ENCODE data around the gene RNF43. TPM values are rescaled to one million over a fixed set of nuclear protein-coding genes. Genes with fewer than 3 reads are reported as not detected.

RNF43 gene
- not detected in 2 replicates for polyA plus RNA-seq
- not detected in 2 replicates for polyA minus RNA-seq

GRCh38 chr17:58417300-58418092 lies at the start of gene RNF43:
Gene RNF43 (minus strand): TSS chr17:58417534. CDS start chr17:58415577, 1,957 bp downstream.
- no peaks in the 10 kb centered on the region for H4K20me1 ChIP-seq (ENCODE audit: insufficient read depth)

DNA sequence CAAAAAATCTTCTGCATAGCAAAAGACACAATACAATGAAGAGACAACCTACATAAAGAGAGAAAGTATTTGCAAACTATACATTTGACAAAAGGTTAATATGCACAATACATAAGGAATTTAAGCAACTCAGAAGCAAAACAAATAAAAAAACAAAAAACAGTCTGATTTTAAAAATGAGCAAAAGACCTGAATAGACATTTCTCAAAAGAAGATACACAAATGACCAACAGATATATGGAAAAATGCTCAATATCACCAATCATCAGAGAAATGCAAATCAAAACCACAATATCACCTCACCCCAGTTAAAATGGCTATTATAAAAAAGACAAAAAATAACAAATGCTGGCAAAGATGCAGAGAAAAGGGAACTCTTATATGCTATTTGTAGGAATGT lies 38.2 kb upstream of the RNF43 start:
- H3K36me3 ChIP-seq (ENCODE audit: insufficient read depth, low read length) = no peaks in the 10 kb centered on the region
- H3K27ac ChIP-seq (ENCODE audit: low read length) = no peak overlapping the region
- H3K9me2 ChIP-seq (ENCODE audit: insufficient read depth, low read length) = no peaks in the 10 kb centered on the region
- H3K4me3 ChIP-seq (ENCODE audit: low read length) = no peak overlapping the region
- no peak overlapping the region for H3K4me2 ChIP-seq (ENCODE audit: low read length)
- H3K9ac ChIP-seq (ENCODE audit: low read length) = no peak overlapping the region
- no peak overlapping the region for H2AFZ ChIP-seq (ENCODE audit: low read depth, low read length)
- no peaks in the 10 kb centered on the region for H4K20me1 ChIP-seq (ENCODE audit: insufficient read depth)
- no peaks in the 10 kb centered on the region for H3K27me3 ChIP-seq (ENCODE audit: insufficient read depth, low read depth, low read length)
- H3K9me3 ChIP-seq (ENCODE audit: low read length) = no peaks in the 10 kb centered on the region
- TF ChIP-seq MXI1 (conservative IDR thresholded peaks at IDR 0.05; ENCODE audit: poor library complexity, severe bottlenecking) = no peak
- TF ChIP-seq REST (IDR thresholded peaks at IDR 0.05; ENCODE audit: borderline replicate concordance) = no peak
- TF ChIP-seq POLR2AphosphoS5 (IDR thresholded peaks at IDR 0.05) = no peak
- TF ChIP-seq SMC3 (conservative IDR thresholded peaks at IDR 0.05; ENCODE audit: poor library complexity) = no peak
- TF ChIP-seq RAD21 (conservative IDR thresholded peaks at IDR 0.05) = no peak
- no peak for TF ChIP-seq EP300 (conservative IDR thresholded peaks at IDR 0.05; ENCODE audit: poor library complexity, severe bottlenecking)
- TF ChIP-seq EZH2 (IDR thresholded peaks at IDR 0.05; ENCODE audit: borderline replicate concordance, insufficient read depth, low read length, poor library complexity, severe bottlenecking) = no peak
- no peaks in the 10 kb centered on the region for H3K79me2 ChIP-seq (replicated peaks; ENCODE audit: insufficient read depth, low read length)
- H3F3A ChIP-seq (ENCODE audit: insufficient read depth, low read length, poor library complexity, severe bottlenecking) = no peaks in the 10 kb centered on the region

More at GRCh38 chr17:58417300-58418092, at the start of gene RNF43:
- peak within 1 kb of the TSS; percentile 20 for H3K4me3 ChIP-seq (ENCODE audit: low read length)
- H3K4me2 ChIP-seq (ENCODE audit: low read length) = peak within 1 kb of the TSS; percentile 18
- no peaks in the 10 kb centered on the region for H3F3A ChIP-seq (ENCODE audit: insufficient read depth, low read length, poor library complexity, severe bottlenecking)
- H3K9me2 ChIP-seq (ENCODE audit: insufficient read depth, low read length) = no peaks in the 10 kb centered on the region
- TF ChIP-seq EP300 (conservative IDR thresholded peaks at IDR 0.05; ENCODE audit: poor library complexity, severe bottlenecking) (no peak), CTCF (IDR thresholded peaks at IDR 0.05; ENCODE audit: poor library complexity, severe bottlenecking) (peak; percentile 82), SMC3 (conservative IDR thresholded peaks at IDR 0.05; ENCODE audit: poor library complexity) (peak; percentile 76), RAD21 (conservative IDR thresholded peaks at IDR 0.05) (peak; percentile 73)
- H3K27ac ChIP-seq (ENCODE audit: low read length) = no peak within 1 kb of the TSS
- no peaks in the 10 kb centered on the region for H3K79me2 ChIP-seq (replicated peaks; ENCODE audit: insufficient read depth, low read length)
- H3K9me3 ChIP-seq (ENCODE audit: low read length) = no peaks in the 10 kb centered on the region
- H2AFZ ChIP-seq (ENCODE audit: low read depth, low read length) = no peak within 1 kb of the TSS
- no peak within 1 kb of the TSS for H3K9ac ChIP-seq (ENCODE audit: low read length)
- H3K36me3 ChIP-seq (ENCODE audit: insufficient read depth, low read length) = no peaks in the 10 kb centered on the region
- H3K27me3 ChIP-seq (ENCODE audit: insufficient read depth, low read depth, low read length) = no peaks in the 10 kb centered on the region

Data from neural cell (in vitro differentiated cells).